ENCODE measurements around the gene JMJD6.

GRCh38 chr17:76727745-76728456 lies 1.5 kb upstream of the JMJD6 start:
- TF ChIP-seq EP300 (IDR thresholded peaks at IDR 0.05; ENCODE audit: borderline replicate concordance in 1 of 2, low read depth in 2 of 2, low read length in 2 of 2) (no peak), EZH2 (IDR thresholded peaks at IDR 0.05; ENCODE audit: low read depth, low read length, severe bottlenecking) (no peak), NRF1 (IDR thresholded peaks at IDR 0.05; ENCODE audit: low read depth, low read length) (no peak), YY1 (IDR thresholded peaks at IDR 0.05; ENCODE audit: low read depth, low read length) (no peak), POLR2A (IDR thresholded peaks at IDR 0.05; ENCODE audit: control extremely low read depth in 1 of 2, low read depth in 2 of 2, low read length in 2 of 2) (no peak), RAD21 (IDR thresholded peaks at IDR 0.05 in 1 of 2, conservative IDR thresholded peaks at IDR 0.05 in 1 of 2; ENCODE audit: low read depth in 2 of 2, low read length in 2 of 2) (no peak), TAF1 (IDR thresholded peaks at IDR 0.05; ENCODE audit: low read depth, low read length) (no peak), GABPA (IDR thresholded peaks at IDR 0.05; ENCODE audit: borderline replicate concordance, insufficient read depth, low read length) (no peak), ZNF274 (IDR thresholded peaks at IDR 0.05; ENCODE audit: borderline replicate concordance, extremely low read depth, low read length) (no peak), CTCF (IDR thresholded peaks at IDR 0.05; ENCODE audit: control extremely low read depth in 1 of 3, insufficient read depth in 1 of 3, low read depth in 1 of 3, low read length in 3 of 3) (no peak), RFX5 (IDR thresholded peaks at IDR 0.05; ENCODE audit: borderline replicate concordance, low read depth, low read length) (no peak), SUZ12 (IDR thresholded peaks at IDR 0.05; ENCODE audit: low read length) (no peak)

Data from H1 (cell line).